NT2/D1 (cell line): ENCODE data around the gene CIB2.
"Not testable (repeated sequence)": the region's sequence is repeated elsewhere in the genome, so short reads cannot be mapped to it uniquely, and the experiment has no call there.

Source experiments
- DNase-seq: peaks from one replicate; pipeline ENCODE4 v3.0.0-alpha.2; 2011; ENCODE audit warnings: low read depth, low spot score
- H3K27me3 ChIP-seq: 2 replicates; pipeline ENCODE4 v1.6.0; 2011; ENCODE audit warnings: mild to moderate bottlenecking; ENCODE audit not compliant: insufficient read length, insufficient read depth
- H3K36me3 ChIP-seq: 2 replicates; pipeline ENCODE4 v1.6.1; 2011; ENCODE audit warnings: mild to moderate bottlenecking, low read length, mixed read lengths; ENCODE audit not compliant: insufficient read depth, insufficient read length
- H3K4me1 ChIP-seq: 2 replicates; pipeline ENCODE4 v1.5.1; 2011; ENCODE audit not compliant: insufficient read depth, insufficient read length
- H3K4me3 ChIP-seq: 2 replicates; pipeline ENCODE4 v1.5.1; 2011; ENCODE audit warnings: low read depth; ENCODE audit not compliant: insufficient read length
- H3K9ac ChIP-seq: 2 replicates; pipeline ENCODE4 v1.6.0; 2011; ENCODE audit warnings: low read depth; ENCODE audit not compliant: insufficient read length
- H3K9me3 ChIP-seq: 2 replicates; pipeline ENCODE4 v1.5.1; 2011; ENCODE audit warnings: mild to moderate bottlenecking, low read length; ENCODE audit not compliant: insufficient read depth
- SUZ12 ChIP-seq: IDR thresholded peaks from 2 replicates; pipeline ENCODE4 v1.6.1; 2011; ENCODE audit not compliant: insufficient read length, insufficient read depth; ENCODE audit errors: extremely low read depth
- YY1 ChIP-seq: IDR thresholded peaks from 2 replicates; pipeline ENCODE4 v1.6.1; 2011; ENCODE audit not compliant: insufficient read length, insufficient read depth
- ZNF274 ChIP-seq: IDR thresholded peaks from 2 replicates; pipeline ENCODE4 v1.6.1; 2011; ENCODE audit warnings: mild to moderate bottlenecking, low read depth, low read length

The CIB2 gene

DNA sequence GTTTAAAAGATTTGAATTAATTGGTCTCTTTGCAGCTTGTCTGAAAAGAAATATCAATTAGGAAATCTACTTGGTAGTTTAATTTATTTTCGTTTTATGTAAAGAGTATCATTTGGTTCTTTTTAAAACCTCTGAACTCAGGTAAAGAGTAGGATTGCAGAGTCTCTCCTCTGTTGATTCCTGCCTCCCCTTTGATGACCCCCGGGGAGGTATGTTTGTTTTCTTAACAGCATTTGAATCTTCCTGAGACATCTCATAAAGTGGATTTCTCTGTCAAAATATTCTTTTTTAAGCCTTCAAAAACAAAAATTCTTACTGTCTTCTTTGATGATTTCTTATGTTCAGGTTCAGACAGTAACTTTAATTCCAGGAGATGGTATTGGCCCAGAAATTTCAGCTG, 26.0 kb upstream of the CIB2 start:
- H3K36me3 ChIP-seq, result peaks cover 41% of the 10 kb centered on the region
- no peaks in the 10 kb centered on the region for H3K9me3 ChIP-seq
- no peaks in the 10 kb centered on the region for H3K27me3 ChIP-seq
- H3K4me1 ChIP-seq, result no peaks in the 10 kb centered on the region
- H3K9ac ChIP-seq, result no peak overlapping the region
- no peak for TF ChIP-seq SUZ12
- no peak for TF ChIP-seq YY1
- TF ChIP-seq ZNF274, result no peak
- no peak overlapping the region for H3K4me3 ChIP-seq
- no peak for DNase-seq

DNA sequence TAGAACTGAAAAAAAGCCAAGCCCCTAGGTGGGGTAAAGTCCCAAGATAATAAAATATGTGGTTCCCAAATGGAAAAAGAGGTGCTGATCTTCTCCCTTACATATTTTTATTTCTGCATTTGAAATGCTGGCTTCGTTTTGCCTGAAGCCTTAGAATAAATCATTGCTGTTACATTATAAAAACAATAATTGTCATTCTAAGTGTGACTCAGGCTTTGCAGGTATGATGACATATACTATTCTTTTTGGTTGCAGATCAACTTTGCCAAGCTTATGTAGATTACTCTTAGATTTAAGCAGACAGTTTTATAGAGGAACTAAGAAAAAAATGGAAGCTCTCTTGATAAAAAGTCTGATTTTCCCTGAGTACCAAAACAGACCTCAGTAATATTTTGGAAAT, 25.4 kb upstream of the CIB2 start:
- no peak overlapping the region for H3K9ac ChIP-seq
- TF ChIP-seq YY1 (no peak), SUZ12 (no peak), ZNF274 (no peak)
- peaks cover 36% of the 10 kb centered on the region for H3K36me3 ChIP-seq

DNA sequence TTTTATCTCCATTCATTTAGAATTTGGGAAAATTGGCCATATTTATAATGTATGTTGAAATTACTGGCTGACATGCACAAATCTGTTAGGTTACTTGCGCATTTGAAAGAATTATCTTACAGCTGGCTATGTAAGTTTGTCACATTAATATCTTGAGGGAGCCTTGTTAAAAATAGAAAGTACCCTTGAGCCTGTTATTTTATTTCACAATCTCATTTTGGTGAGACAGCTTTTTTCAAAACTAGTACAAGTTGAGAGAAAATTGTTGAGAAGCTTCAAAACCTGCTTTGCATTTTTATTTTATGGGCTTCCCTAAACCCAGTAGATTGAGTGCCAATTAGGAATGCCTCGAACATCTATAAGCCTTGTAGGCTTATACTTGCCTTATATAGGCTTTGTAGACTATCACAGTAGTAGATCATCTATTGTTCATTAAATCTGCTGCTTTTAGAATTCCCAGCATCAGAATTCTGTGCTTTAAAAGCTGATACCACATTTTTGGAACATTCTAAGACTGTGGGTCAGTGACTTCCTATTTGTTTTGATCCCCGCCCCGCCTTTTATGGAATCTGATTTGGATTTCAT, 24.2 kb upstream of the CIB2 start:
- TF ChIP-seq SUZ12 (no peak), ZNF274 (no peak), YY1 (no peak)
- Histone ChIP-seq H3K4me3 (no peak overlapping the region), H3K9me3 (no peaks in the 10 kb centered on the region), H3K9ac (no peak overlapping the region), H3K27me3 (peaks cover 6% of the 10 kb centered on the region), H3K36me3 (peaks cover 27% of the 10 kb centered on the region), H3K4me1 (no peaks in the 10 kb centered on the region)
- DNase-seq, result no peak

More for the DNA sequence above, 25.4 kb upstream of the CIB2 start:
- H3K4me1 ChIP-seq, result no peaks in the 10 kb centered on the region
- no peak overlapping the region for H3K4me3 ChIP-seq
- DNase-seq, result no peak
- no peaks in the 10 kb centered on the region for H3K9me3 ChIP-seq
- H3K27me3 ChIP-seq, result no peaks in the 10 kb centered on the region

DNA sequence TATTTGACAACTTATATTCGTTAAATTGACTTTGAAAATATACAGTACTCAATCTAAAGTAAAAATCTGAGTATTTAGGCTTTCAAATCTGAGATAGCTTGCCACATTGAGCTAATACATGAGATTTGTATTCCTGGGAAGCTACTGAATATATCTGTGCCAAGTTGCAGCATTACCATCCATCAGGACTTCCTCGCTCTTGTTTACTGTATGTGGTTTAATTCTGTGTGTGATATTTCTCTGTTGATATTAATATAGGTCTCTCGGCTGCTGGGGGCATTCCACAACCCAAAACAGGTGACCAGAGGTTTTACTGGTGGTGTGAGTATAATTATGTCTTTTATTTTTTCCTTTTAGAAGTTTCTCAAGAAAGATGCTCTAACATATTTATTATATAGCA, 23.7 kb upstream of the CIB2 start:
- H3K36me3 ChIP-seq, result peaks cover 23% of the 10 kb centered on the region

DNA sequence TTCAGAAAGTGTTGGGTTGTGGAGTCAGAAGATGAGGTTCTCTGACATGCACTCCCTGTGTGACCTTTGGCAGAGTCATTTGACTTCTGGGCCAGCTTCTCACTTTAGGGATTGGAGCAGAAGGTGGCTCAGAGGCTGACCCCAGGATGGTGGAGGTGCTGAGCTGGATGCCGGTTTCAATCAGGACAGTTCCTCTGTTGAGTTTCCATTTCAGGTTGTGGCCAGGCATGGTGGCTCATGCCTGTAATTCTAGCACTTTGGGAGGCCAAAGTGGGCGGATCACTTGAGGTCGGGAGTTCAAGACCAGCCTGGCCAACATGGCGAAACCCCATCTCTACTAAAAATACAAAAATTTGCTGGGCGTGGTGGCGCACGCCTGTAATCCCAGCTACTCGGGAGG, 19.8 kb upstream of the CIB2 start:
- H3K9me3 ChIP-seq, DNase-seq, H3K4me3 ChIP-seq, H3K9ac ChIP-seq, H3K36me3 ChIP-seq, H3K4me1 ChIP-seq: not testable (repeated sequence)
- H3K27me3 ChIP-seq, result peaks cover 24% of the 10 kb centered on the region

More for the DNA sequence above, 23.7 kb upstream of the CIB2 start:
- H3K4me3 ChIP-seq, result no peak overlapping the region
- DNase-seq, result no peak
- no peak for TF ChIP-seq ZNF274
- no peak for TF ChIP-seq SUZ12
- no peak for TF ChIP-seq YY1
- peaks cover 11% of the 10 kb centered on the region for H3K27me3 ChIP-seq
- H3K4me1 ChIP-seq, result no peaks in the 10 kb centered on the region
- no peak overlapping the region for H3K9ac ChIP-seq
- no peaks in the 10 kb centered on the region for H3K9me3 ChIP-seq

DNA sequence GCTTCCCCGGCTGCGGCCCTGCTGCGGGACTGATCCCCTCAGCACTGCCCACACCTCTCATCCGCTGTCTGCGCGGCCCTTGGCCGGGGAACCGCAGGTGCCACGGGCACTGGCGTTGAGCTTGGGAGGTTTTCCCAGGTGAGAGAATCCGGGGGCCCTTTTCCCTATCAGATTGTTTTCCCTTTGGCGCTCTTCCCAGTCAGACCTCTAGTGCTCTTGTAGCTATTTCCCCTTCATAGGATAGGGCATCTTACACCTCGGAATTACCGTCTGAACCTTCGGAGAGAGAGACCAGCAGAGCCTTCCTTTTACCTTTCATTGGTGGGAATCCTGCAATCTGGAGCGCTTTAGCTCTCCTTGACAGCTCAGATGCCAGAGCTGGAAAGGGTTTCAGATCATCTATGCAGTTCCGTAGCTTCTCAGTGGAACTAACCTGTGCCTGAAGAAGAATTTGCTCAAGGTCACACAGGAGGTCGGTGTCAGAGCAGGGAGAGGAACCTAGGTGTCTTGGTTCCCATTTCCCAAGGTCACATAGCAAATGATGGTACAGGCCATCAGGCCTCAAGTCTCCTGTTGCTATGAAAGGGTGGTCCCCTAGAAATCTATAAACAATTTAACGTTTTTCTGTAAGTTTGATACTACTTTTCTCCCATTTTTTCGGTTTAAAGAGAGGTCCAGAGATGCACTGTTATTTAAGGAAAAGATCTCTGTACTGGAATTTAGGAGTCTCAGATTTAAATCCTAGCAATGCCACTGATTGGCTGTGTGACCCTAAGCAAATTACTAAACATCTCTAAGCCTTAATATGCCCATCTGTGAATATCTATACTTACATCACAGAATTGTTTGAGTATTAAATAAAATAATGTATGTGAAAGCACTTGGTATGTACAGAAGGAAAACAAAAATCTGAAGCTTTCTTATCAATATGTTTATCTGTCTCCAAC, 18.8 kb upstream of the CIB2 start:
- Histone ChIP-seq H3K9me3 (no peaks in the 10 kb centered on the region), H3K9ac (peak overlapping the region; percentile 90), H3K36me3 (peaks cover 9% of the 10 kb centered on the region), H3K4me1 (no peaks in the 10 kb centered on the region), H3K27me3 (peaks cover 24% of the 10 kb centered on the region), H3K4me3 (peak overlapping the region; percentile 73)
- DNase-seq, result no peak
- TF ChIP-seq ZNF274, result no peak
- TF ChIP-seq YY1, result no peak
- TF ChIP-seq SUZ12, result no peak

DNA sequence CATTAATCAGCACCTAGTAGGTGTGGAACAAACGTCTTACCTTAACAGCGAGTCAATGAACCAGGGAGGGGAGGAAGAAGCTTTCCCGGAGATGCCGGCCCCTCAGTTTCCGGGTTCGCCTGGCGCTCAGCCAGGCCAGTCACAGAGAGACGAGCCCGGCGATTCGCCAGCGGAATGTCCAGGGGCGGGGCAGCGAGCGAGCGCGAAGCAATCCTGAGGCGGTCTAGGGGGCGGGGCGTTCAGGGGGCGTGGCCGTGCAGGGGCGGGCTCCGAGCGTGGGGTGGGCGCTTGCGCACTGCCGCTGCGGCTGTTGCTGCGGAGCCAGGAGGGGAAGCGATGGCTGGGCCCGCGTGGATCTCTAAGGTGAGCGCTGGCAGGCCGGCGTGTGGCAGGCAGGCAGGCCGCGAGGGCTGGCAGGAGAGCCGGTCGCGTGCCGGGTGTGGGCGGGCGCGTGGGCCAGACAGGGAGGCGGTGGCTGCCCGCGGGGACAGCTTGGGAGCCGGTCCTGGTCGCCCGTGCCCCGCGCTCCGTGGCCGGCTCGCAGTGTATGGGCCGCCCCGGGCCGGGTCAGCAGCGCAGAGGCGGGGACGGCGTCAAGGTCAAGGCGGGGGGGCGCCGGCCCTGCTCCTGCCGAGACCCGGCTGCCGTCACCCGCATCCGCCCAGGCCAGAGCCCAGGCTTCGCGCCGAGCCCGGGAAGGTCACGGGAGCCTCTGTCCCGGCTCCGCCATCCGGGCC, 18.0 kb upstream of the CIB2 start, which contains the start of gene IDH3A:
Gene IDH3A (plus strand): TSS at position 295 of the 737 bp plus-strand sequence. CDS start 42 bp downstream, at position 337.
- peak; percentile 90 for DNase-seq
- TF ChIP-seq ZNF274 (no peak), SUZ12 (no peak), YY1 (no peak)

More for the DNA sequence above, 18.0 kb upstream of the CIB2 start, which contains the start of gene IDH3A:
- Histone ChIP-seq H3K9ac (peak within 1 kb of the TSS; percentile 90), H3K36me3 (peaks cover 7% of the 10 kb centered on the region), H3K4me3 (peak within 1 kb of the TSS; percentile 73), H3K4me1 (no peaks in the 10 kb centered on the region), H3K27me3 (peaks cover 24% of the 10 kb centered on the region), H3K9me3 (no peaks in the 10 kb centered on the region)
